HCT116 (cell line): ENCODE data around the gene PTPN22. TPM values are rescaled to one million over a fixed set of nuclear protein-coding genes. Genes with fewer than 3 reads are reported as not detected.

ENCODE experiments used
- ATAC-seq: fragments of 200-7000 bp; cut with Tn5 transposase; 2 replicates; pipeline ENCODE4 v1.9.1; 2020; ENCODE audit warnings: mild to moderate bottlenecking, moderate library complexity
- BruUV-seq: library from RNA; stranded (reverse); fragments of 400-500 nt; replicated peaks from 2 replicates; lab custom pipeline; 2021; lab: Mats Ljungman, UMichigan
- CTCF ChIA-PET: fragments of 300-600 bp; sonication (Branson Sonifier 250); formaldehyde crosslinking; loops from one replicate; lab custom pipeline; 2021; ENCODE audit warnings: antibody characterized with exemption; lab: Charles Lee
- POLR2A ChIA-PET: fragments of 300-600, 350-600 bp; sonication (Branson Sonifier 250); formaldehyde crosslinking; loops from one replicate; lab custom pipeline; 2021; ENCODE audit warnings: antibody characterized with exemption; lab: Charles Lee
- RAD21 ChIA-PET, 2 experiments: fragments of 300-600 bp; sonication (Branson Sonifier 250); formaldehyde crosslinking; loops; one replicate each; lab custom pipeline; 2023; ENCODE audit warnings: low total read pairs in 2 of 2; ENCODE audit not compliant: uncharacterized antibody in 2 of 2, unreplicated experiment in 2 of 2, low non-redundant PET in 1 of 2; lab: Charles Lee
- DNase-seq: peaks from one replicate; pipeline ENCODE4 v3.0.0-alpha.2; 2010; ENCODE audit warnings: low read depth, low spot score
- H2AFZ ChIP-seq: fragments of 200-600 bp; shearing (Covaris generic), sonication (generic); 2 replicates; pipeline ENCODE4 v1.6.1; 2017; ENCODE audit warnings: low read depth, mixed run types, mixed read lengths, antibody characterized with exemption, low read length; ENCODE audit not compliant: poor library complexity, severe bottlenecking
- H3K27ac ChIP-seq: 2 replicates; pipeline ENCODE4 v1.5.1; 2012; ENCODE audit warnings: low read depth, low read length
- H3K27me3 ChIP-seq: fragments of 200-600 bp; sonication (generic); 2 replicates; pipeline ENCODE4 v1.6.1; 2016; ENCODE audit warnings: mixed run types, low read length, mixed read lengths; ENCODE audit not compliant: insufficient read depth
- H3K36me3 ChIP-seq, 2 experiments: fragments of 200-500 bp in 1 of 2; fragments of 200-600 bp in 1 of 2; sonication (Bioruptor generic) in 1 of 2; sonication (generic) in 1 of 2; 2 replicates each; pipeline versions ENCODE4 v1.5.1 to v1.6.1; 2014 to 2016; ENCODE audit warnings: low read length in 2 of 2, inconsistent platforms in 1 of 2, mixed read lengths in 1 of 2, mixed run types in 1 of 2; ENCODE audit not compliant: insufficient read depth in 2 of 2, control insufficient read depth in 1 of 2
- H3K4me1 ChIP-seq, 2 experiments: fragments of 200-600 bp in 1 of 2; sonication (generic) in 1 of 2; 2 replicates each; pipeline versions ENCODE4 v1.5.1 to v1.6.1; 2012 to 2017; ENCODE audit warnings: low read length in 2 of 2, inconsistent platforms in 1 of 2, mild to moderate bottlenecking in 1 of 2, mixed read lengths in 1 of 2, mixed run types in 1 of 2, moderate library complexity in 1 of 2; ENCODE audit not compliant: insufficient read depth in 2 of 2, control insufficient read depth in 1 of 2
- H3K4me2 ChIP-seq: fragments of 200-600 bp; sonication (generic); 2 replicates; pipeline ENCODE4 v1.6.1; 2017; ENCODE audit warnings: mixed run types, low read length, mixed read lengths
- H3K4me3 ChIP-seq, 2 experiments: fragments of 200-600 bp in 1 of 2; sonication (generic) in 1 of 2; replicated peaks in 1 of 2; 2 replicates each; pipeline ENCODE4 v1.5.1; 2011 to 2016; ENCODE audit warnings: low read length in 2 of 2, control low read depth in 1 of 2, low read depth in 1 of 2, mild to moderate bottlenecking in 1 of 2, mixed read lengths in 1 of 2, mixed run types in 1 of 2
- H3K79me2 ChIP-seq: fragments of 200-600 bp; sonication (generic); 2 replicates; pipeline ENCODE4 v1.6.1; 2017; ENCODE audit warnings: mild to moderate bottlenecking, mixed run types, low read length, moderate library complexity, mixed read lengths; ENCODE audit not compliant: insufficient read depth
- H3K9ac ChIP-seq: fragments of 200-600 bp; sonication (generic); 2 replicates; pipeline ENCODE4 v1.6.1; 2016; ENCODE audit warnings: low read length, mixed read lengths
- H3K9me2 ChIP-seq: fragments of 200-600 bp; sonication (generic), shearing (Covaris generic); 2 replicates; pipeline ENCODE4 v1.6.1; 2017; ENCODE audit warnings: mixed run types, mild to moderate bottlenecking, moderate library complexity; ENCODE audit not compliant: insufficient read depth
- H3K9me3 ChIP-seq, 2 experiments: fragments of 200-500 bp in 1 of 2; fragments of 200-600 bp in 1 of 2; sonication (Bioruptor generic) in 1 of 2; sonication (generic) in 1 of 2; 2 replicates each; pipeline ENCODE4 v1.6.1; 2014 to 2017; ENCODE audit warnings: low read length in 2 of 2, mixed read lengths in 2 of 2, inconsistent platforms in 1 of 2, low read depth in 1 of 2, mild to moderate bottlenecking in 1 of 2, mixed run types in 1 of 2, moderate library complexity in 1 of 2; ENCODE audit not compliant: control insufficient read depth in 1 of 2, insufficient read depth in 1 of 2
- H4K20me1 ChIP-seq: fragments of 200-600 bp; sonication (generic), shearing (Covaris generic); 2 replicates; pipeline ENCODE4 v1.6.1; 2017; ENCODE audit warnings: mixed run types, mild to moderate bottlenecking, moderate library complexity; ENCODE audit not compliant: insufficient read depth
- ATF3 ChIP-seq: IDR thresholded peaks from 2 replicates; pipeline ENCODE4 v1.6.1; 2012
- FOSL1 ChIP-seq: IDR thresholded peaks from 2 replicates; pipeline ENCODE4 v1.6.1; 2012; ENCODE audit warnings: low read depth
- JUND ChIP-seq: IDR thresholded peaks from 2 replicates; pipeline ENCODE4 v1.6.1; 2012
- POLR2A ChIP-seq: IDR thresholded peaks from 2 replicates; pipeline ENCODE4 v1.7.0; 2011; ENCODE audit warnings: borderline replicate concordance; ENCODE audit not compliant: insufficient read depth, insufficient read length; ENCODE audit errors: extremely low read depth
- SP1 ChIP-seq: IDR thresholded peaks from 2 replicates; pipeline ENCODE4 v1.6.1; 2012; ENCODE audit warnings: low read depth
- SRF ChIP-seq: IDR thresholded peaks from 2 replicates; pipeline ENCODE4 v1.6.1; 2012; ENCODE audit warnings: low read depth
- intact Hi-C: fragments of 100-400 bp; cut with micrococcal nuclease; formaldehyde crosslinking; loops from 2 replicates; pipeline ENCODE4 v1.10.0; 2022
- total RNA-seq: library from RNA; stranded (reverse); gene quantifications from one replicate; pipeline ENCODE4 v1.2.1, GENCODE V29; 2021; ENCODE audit not compliant: unreplicated experiment
- TF ChIP-seq, protein P1 (sequence below): IDR thresholded peaks from 2 replicates; pipeline ENCODE4 v1.6.1; 2012; ENCODE audit warnings: low read depth

Gene PTPN22
- total RNA-seq, 1 experiment from 2014 or later = 0.17 TPM

- ATAC-seq = no peak
- BruUV-seq = no TSS peak
- Histone ChIP-seq H3K36me3 (no peaks in the 10 kb centered on the region), H2AFZ (peak overlapping the region; percentile 81), H3K79me2 (peaks cover 36% of the 10 kb centered on the region), H3K4me3 (peak overlapping the region in 1 of 2 experiments; percentile 82; a peak in 2 of 4 replicates), H3K9me2 (no peaks in the 10 kb centered on the region), H3K9ac (no peak overlapping the region), H3K27ac (peak overlapping the region; percentile 49; the same call in 1 of the 2 replicates), H4K20me1 (no peaks in the 10 kb centered on the region), H3K9me3 (no peaks in the 10 kb centered on the region), H3K4me2 (peak overlapping the region; percentile 78), H3K27me3 (no peaks in the 10 kb centered on the region), H3K4me1 (peaks cover 15 to 27% of the 10 kb centered on the region in 2 experiments)
- POLR2A ChIA-PET = no interaction called here
- RAD21 ChIA-PET = no interaction called here
- DNase-seq = no peak
- intact Hi-C loops = no loop called here
- TF ChIP-seq SP1 = no peak
- no peak for TF ChIP-seq ATF3
- TF ChIP-seq JUND = no peak
- TF ChIP-seq SRF = no peak
- TF ChIP-seq, protein P1, sequence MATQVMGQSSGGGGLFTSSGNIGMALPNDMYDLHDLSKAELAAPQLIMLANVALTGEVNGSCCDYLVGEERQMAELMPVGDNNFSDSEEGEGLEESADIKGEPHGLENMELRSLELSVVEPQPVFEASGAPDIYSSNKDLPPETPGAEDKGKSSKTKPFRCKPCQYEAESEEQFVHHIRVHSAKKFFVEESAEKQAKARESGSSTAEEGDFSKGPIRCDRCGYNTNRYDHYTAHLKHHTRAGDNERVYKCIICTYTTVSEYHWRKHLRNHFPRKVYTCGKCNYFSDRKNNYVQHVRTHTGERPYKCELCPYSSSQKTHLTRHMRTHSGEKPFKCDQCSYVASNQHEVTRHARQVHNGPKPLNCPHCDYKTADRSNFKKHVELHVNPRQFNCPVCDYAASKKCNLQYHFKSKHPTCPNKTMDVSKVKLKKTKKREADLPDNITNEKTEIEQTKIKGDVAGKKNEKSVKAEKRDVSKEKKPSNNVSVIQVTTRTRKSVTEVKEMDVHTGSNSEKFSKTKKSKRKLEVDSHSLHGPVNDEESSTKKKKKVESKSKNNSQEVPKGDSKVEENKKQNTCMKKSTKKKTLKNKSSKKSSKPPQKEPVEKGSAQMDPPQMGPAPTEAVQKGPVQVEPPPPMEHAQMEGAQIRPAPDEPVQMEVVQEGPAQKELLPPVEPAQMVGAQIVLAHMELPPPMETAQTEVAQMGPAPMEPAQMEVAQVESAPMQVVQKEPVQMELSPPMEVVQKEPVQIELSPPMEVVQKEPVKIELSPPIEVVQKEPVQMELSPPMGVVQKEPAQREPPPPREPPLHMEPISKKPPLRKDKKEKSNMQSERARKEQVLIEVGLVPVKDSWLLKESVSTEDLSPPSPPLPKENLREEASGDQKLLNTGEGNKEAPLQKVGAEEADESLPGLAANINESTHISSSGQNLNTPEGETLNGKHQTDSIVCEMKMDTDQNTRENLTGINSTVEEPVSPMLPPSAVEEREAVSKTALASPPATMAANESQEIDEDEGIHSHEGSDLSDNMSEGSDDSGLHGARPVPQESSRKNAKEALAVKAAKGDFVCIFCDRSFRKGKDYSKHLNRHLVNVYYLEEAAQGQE = no peak
- no peak for TF ChIP-seq FOSL1
- no peak for TF ChIP-seq POLR2A
- CTCF ChIA-PET = no interaction called here
Observed at GRCh38 chr1:113813218-113813617, 58.3 kb downstream of the PTPN22 start.
